Hepatocyte (in vitro differentiated cells): ENCODE results near the gene HPSE2. TPM values are rescaled to one million over a fixed set of nuclear protein-coding genes. Genes with fewer than 3 reads are reported as not detected.
"Not testable (repeated sequence)": the region's sequence is repeated elsewhere in the genome, so short reads cannot be mapped to it uniquely, and the experiment has no call there.

Experiments used
- DNase-seq: peaks from one replicate; pipeline ENCODE4 v3.0.0-alpha.2; 2016; ENCODE audit warnings: low spot score
- H2AFZ ChIP-seq: fragments of 200-600 bp; sonication (generic); 2 replicates; pipeline ENCODE4 v1.6.0; 2016; ENCODE audit warnings: antibody characterized with exemption, mild to moderate bottlenecking
- H3K27ac ChIP-seq: fragments of 200-600 bp; sonication (generic); 2 replicates; pipeline ENCODE4 v1.5.1; 2016; ENCODE audit warnings: mild to moderate bottlenecking
- H3K27me3 ChIP-seq: fragments of 200-600 bp; sonication (generic); 2 replicates; pipeline ENCODE4 v1.6.1; 2016
- H3K36me3 ChIP-seq: fragments of 200-600 bp; sonication (generic); replicated peaks from 2 replicates; pipeline ENCODE4 v1.5.1; 2016; ENCODE audit warnings: low read depth; ENCODE audit not compliant: insufficient read depth
- H3K4me1 ChIP-seq: fragments of 200-600 bp; sonication (generic); 2 replicates; pipeline ENCODE4 v1.5.1; 2016; ENCODE audit warnings: mild to moderate bottlenecking, moderate library complexity; ENCODE audit not compliant: insufficient read depth
- H3K4me2 ChIP-seq: fragments of 200-600 bp; sonication (generic); 2 replicates; pipeline ENCODE4 v1.6.0; 2016
- H3K4me3 ChIP-seq: fragments of 200-600 bp; sonication (generic); 2 replicates; pipeline ENCODE4 v1.5.1; 2016; ENCODE audit warnings: mild to moderate bottlenecking
- H3K79me2 ChIP-seq: fragments of 200-600 bp; sonication (generic); 2 replicates; pipeline ENCODE4 v1.6.0; 2017; ENCODE audit warnings: mild to moderate bottlenecking
- H3K9me2 ChIP-seq: fragments of 200-600 bp; sonication (generic); replicated peaks from 2 replicates; pipeline ENCODE4 v1.6.0; 2017; ENCODE audit warnings: mild to moderate bottlenecking; ENCODE audit not compliant: insufficient read depth
- H3K9me3 ChIP-seq: fragments of 200-600 bp; sonication (generic); 2 replicates; pipeline ENCODE4 v1.5.1; 2016; ENCODE audit warnings: low read depth, mild to moderate bottlenecking
- H4K20me1 ChIP-seq: fragments of 200-600 bp; sonication (generic); 2 replicates; pipeline ENCODE4 v1.6.0; 2016; ENCODE audit warnings: mild to moderate bottlenecking; ENCODE audit not compliant: insufficient read depth, poor library complexity, severe bottlenecking
- CTCF ChIP-seq: fragments of 200-600 bp; sonication (generic); IDR thresholded peaks from 2 replicates; pipeline ENCODE4 v1.5.1; 2016; ENCODE audit warnings: antibody characterized with exemption, mild to moderate bottlenecking; ENCODE audit not compliant: poor library complexity
- EZH2 ChIP-seq: fragments of 200-600 bp; sonication (generic); IDR thresholded peaks from 2 replicates; pipeline ENCODE4 v1.6.1; 2016; ENCODE audit warnings: antibody characterized with exemption, mild to moderate bottlenecking, borderline replicate concordance
- EZH2phosphoT487 ChIP-seq: fragments of 200-600 bp; sonication (generic); IDR thresholded peaks from one replicate; pipeline ENCODE4 v1.6.1; 2018; ENCODE audit warnings: antibody characterized with exemption, mild to moderate bottlenecking, low read depth, moderate library complexity; ENCODE audit not compliant: unreplicated experiment, severe bottlenecking
- WGBS: methylation state at CpG from one replicate; pipeline ENCODE4 v1.1.6; 2016; ENCODE audit warnings: low lambda C conversion rate; ENCODE audit errors: missing lambda C conversion rate; 5-methylcytosine and 5-hydroxymethylcytosine counted together
- polyA plus RNA-seq: library from polyadenylated mRNA; unstranded; fragments of >200 nt; fragmentation: Nextera tagmentation; extraction: Ambion mirVana; gene quantifications from 2 replicates; pipeline ENCODE4 v1.2.1, GENCODE V29; 2016
- total RNA-seq: library from RNA; depleted of rRNA; stranded (reverse); fragments of >200 nt; gene quantifications from 2 replicates; pipeline ENCODE4 v1.2.3, GENCODE V29; 2014

The HPSE2 gene
- total and polyA plus RNA-seq, 2 experiments from 2014 or later = 3.7 to 5.7 TPM

GRCh38 chr10:99276848-99277486, 41.3 kb upstream of the HPSE2 start:
- Histone ChIP-seq H3K27ac (no peak overlapping the region), H4K20me1 (no peaks in the 10 kb centered on the region), H3K36me3 (no peaks in the 10 kb centered on the region), H3K27me3 (no peaks in the 10 kb centered on the region), H3K4me2 (no peak overlapping the region), H3K9me3 (no peaks in the 10 kb centered on the region), H3K4me1 (peaks cover 5% of the 10 kb centered on the region), H3K4me3 (no peak overlapping the region), H3K9me2 (no peaks in the 10 kb centered on the region), H2AFZ (no peak overlapping the region), H3K79me2 (no peaks in the 10 kb centered on the region)
- 13% methylated on average over 6 of the region's 6 CpGs for WGBS
- DNase-seq = peak; percentile 26
- TF ChIP-seq EZH2phosphoT487 (no peak), EZH2 (no peak), CTCF (peak; percentile 55)

- Histone ChIP-seq H3K27ac (no peak overlapping the region), H3K9me3 (no peaks in the 10 kb centered on the region), H3K79me2 (no peaks in the 10 kb centered on the region), H3K27me3 (no peaks in the 10 kb centered on the region), H3K4me3 (no peak overlapping the region), H3K4me1 (no peaks in the 10 kb centered on the region), H2AFZ (no peak overlapping the region), H4K20me1 (no peaks in the 10 kb centered on the region), H3K36me3 (no peaks in the 10 kb centered on the region), H3K4me2 (no peak overlapping the region), H3K9me2 (no peaks in the 10 kb centered on the region)
- 43% methylated on average over 4 of the region's 4 CpGs for WGBS
- TF ChIP-seq EZH2phosphoT487 (no peak), CTCF (no peak), EZH2 (no peak)
- DNase-seq = no peak
Observed at GRCh38 chr10:99266383-99266782, 30.7 kb upstream of the HPSE2 start.

- Histone ChIP-seq H2AFZ (no peak overlapping the region), H3K4me2 (no peak overlapping the region), H3K79me2 (no peaks in the 10 kb centered on the region), H3K36me3 (no peaks in the 10 kb centered on the region), H3K9me3 (no peaks in the 10 kb centered on the region), H4K20me1 (no peaks in the 10 kb centered on the region), H3K4me1 (no peaks in the 10 kb centered on the region), H3K9me2 (no peaks in the 10 kb centered on the region), H3K4me3 (no peak overlapping the region), H3K27me3 (no peaks in the 10 kb centered on the region), H3K27ac (no peak overlapping the region)
- TF ChIP-seq CTCF = no peak
- DNase-seq = no peak
- WGBS = 81% methylated on average over 2 of the region's 2 CpGs
Observed at GRCh38 chr10:99248824-99249223, 13.2 kb upstream of the HPSE2 start.

- H3K27ac ChIP-seq = not testable (repeated sequence)
Observed at GRCh38 chr10:99247893-99248292, 12.2 kb upstream of the HPSE2 start.

More at GRCh38 chr10:99247893-99248292, 12.2 kb upstream of the HPSE2 start:
- not testable (repeated sequence) for H2AFZ ChIP-seq, H3K9me3 ChIP-seq, H3K79me2 ChIP-seq, H3K4me3 ChIP-seq, H4K20me1 ChIP-seq, H3K27me3 ChIP-seq, H3K4me2 ChIP-seq, DNase-seq, H3K36me3 ChIP-seq, H3K4me1 ChIP-seq, H3K9me2 ChIP-seq
